ENCODE measurements around the gene MYCBPAP. TPM values are rescaled to one million over a fixed set of nuclear protein-coding genes. Genes with fewer than 3 reads are reported as not detected.

MYCBPAP gene
- total RNA-seq, 4 donors from 2014 or later: 0.38 to 2.3 (median 0.54) TPM

DNA sequence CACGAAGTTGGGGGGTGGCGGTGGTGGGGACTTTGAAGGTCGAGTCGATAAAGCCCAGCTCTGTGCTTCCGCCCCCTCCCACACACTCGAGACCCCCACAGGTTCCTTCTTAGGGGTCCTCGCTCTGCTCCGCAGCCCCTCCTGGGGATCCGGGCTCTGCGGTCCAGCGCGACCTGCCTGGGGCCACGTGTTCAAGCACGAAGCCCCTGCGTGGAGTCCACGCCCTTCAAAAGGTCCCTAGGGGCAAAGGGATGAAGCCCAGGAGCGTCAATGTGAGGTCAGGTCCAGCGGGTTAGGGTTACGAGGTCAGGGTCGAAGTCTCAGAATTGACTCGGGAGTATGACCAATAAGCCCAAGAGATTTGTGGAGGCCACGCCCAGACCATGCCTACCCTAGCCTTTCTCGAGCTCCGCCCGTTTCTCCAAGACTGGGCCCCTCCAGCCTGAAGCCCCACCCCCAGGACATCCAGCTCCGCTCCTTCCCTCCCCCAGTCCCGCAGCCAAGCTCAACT is 51.5 kb downstream of the MYCBPAP start:
- DNase-seq (ENCODE audit: low spot score in 2 of 2): peak; percentile 67 to 95
- intact Hi-C loops (cut with DNase I; ENCODE audit: low total_unique reads): no loop called here
- H3K4me3 ChIP-seq (ENCODE audit: low read depth, poor library complexity, severe bottlenecking): peak overlapping the region; percentile 21
- TF ChIP-seq, protein P1, sequence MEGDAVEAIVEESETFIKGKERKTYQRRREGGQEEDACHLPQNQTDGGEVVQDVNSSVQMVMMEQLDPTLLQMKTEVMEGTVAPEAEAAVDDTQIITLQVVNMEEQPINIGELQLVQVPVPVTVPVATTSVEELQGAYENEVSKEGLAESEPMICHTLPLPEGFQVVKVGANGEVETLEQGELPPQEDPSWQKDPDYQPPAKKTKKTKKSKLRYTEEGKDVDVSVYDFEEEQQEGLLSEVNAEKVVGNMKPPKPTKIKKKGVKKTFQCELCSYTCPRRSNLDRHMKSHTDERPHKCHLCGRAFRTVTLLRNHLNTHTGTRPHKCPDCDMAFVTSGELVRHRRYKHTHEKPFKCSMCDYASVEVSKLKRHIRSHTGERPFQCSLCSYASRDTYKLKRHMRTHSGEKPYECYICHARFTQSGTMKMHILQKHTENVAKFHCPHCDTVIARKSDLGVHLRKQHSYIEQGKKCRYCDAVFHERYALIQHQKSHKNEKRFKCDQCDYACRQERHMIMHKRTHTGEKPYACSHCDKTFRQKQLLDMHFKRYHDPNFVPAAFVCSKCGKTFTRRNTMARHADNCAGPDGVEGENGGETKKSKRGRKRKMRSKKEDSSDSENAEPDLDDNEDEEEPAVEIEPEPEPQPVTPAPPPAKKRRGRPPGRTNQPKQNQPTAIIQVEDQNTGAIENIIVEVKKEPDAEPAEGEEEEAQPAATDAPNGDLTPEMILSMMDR (IDR thresholded peaks at IDR 0.05): no peak
- TF ChIP-seq POLR2A (IDR thresholded peaks at IDR 0.05): no peak
- WGBS, 2 donors: 3 to 7% methylated on average over 26 to 27 of the region's 27 CpGs

DNA sequence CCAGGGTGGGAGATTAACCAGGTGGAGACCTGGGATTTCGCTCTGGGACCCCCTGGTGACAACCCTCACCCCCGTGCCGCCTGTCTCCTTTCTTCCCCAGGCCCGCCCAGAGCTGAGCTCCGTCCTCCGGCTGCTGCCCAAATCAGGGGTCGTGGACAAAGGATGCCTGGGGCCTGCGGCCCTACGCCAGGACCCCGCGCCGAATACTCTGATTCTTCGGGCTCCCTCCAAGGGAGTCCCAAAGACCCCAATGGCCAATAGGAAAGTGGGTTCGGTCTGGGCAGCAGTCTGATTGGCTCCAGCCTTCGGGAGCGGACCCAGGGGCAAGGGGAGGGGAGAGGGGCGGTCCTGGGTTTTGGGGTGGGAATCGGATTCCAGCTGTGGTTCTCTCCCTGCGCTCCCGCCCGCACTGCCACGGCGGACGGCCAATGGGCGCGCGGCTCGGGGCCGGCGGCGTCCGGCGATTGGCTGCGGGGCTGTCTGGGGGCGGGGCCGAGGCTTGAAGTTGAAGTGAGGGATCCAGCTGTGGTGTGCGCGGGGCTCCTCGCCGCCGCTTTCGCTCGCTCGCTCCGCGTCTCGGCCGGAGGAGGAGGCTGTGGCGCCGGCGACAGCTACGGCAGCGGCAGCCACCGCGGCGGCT is 52.1 kb downstream of the MYCBPAP start, which contains the start of gene CACNA1G:
TSS of gene CACNA1G (plus strand) at position 531 of the 640 bp plus-strand sequence. CDS start 745 bp downstream, outside the sequence.
- 1 to 2% methylated on average over 29 to 36 of the region's 56 CpGs for WGBS, 2 donors
- intact Hi-C loops (cut with DNase I; ENCODE audit: low total_unique reads): no loop called here
- no peak for TF ChIP-seq POLR2A (IDR thresholded peaks at IDR 0.05)
- TF ChIP-seq, protein P1 (IDR thresholded peaks at IDR 0.05): no peak

DNA sequence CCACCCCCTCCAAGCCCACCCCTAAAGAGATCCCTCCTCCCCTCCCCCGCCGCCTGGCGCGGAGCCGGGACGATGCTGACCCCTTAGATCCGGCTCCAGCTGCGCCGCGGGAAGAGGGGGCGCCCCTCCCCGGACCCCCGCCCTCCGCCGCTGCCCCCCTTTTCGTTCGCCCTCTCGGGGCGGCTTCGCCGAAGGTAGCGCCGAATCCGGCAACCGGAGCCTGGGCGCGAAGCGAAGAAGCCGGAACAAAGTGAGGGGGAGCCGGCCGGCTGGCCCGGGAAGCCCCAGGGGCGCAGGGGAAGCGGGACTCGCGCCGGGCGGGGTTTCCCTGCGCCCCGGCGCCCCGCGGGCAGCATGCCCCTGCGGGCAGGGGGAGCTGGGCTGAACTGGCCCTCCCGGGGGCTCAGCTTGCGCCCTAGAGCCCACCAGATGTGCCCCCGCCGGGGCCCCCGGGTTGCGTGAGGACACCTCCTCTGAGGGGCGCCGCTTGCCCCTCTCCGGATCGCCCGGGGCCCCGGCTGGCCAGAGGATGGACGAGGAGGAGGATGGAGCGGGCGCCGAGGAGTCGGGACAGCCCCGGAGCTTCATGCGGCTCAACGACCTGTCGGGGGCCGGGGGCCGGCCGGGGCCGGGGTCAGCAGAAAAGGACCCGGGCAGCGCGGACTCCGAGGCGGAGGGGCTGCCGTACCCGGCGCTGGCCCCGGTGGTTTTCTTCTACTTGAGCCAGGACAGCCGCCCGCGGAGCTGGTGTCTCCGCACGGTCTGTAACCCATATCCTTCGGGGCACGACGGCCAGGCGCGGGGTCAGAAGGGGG is 52.9 kb downstream of the MYCBPAP start:
- no peak for DNase-seq (ENCODE audit: low spot score in 2 of 2)
- peak overlapping the region; percentile 21 for H3K4me3 ChIP-seq (ENCODE audit: low read depth, poor library complexity, severe bottlenecking)
- TF ChIP-seq, protein P1 (IDR thresholded peaks at IDR 0.05): no peak
- TF ChIP-seq POLR2A (IDR thresholded peaks at IDR 0.05): no peak
- WGBS, 2 donors: 3% methylated on average over 27 of the region's 88 CpGs; no CpG with 5 or more reads in 1 of the 2 donors
- intact Hi-C loops (cut with DNase I; ENCODE audit: low total_unique reads): no loop called here

More for the DNA sequence above, 52.1 kb downstream of the MYCBPAP start, which contains the start of gene CACNA1G:
- DNase-seq (ENCODE audit: low spot score in 2 of 2): peak; percentile 90 to 98
- H3K4me3 ChIP-seq (ENCODE audit: low read depth, poor library complexity, severe bottlenecking): peak within 1 kb of the TSS; percentile 21

DNA sequence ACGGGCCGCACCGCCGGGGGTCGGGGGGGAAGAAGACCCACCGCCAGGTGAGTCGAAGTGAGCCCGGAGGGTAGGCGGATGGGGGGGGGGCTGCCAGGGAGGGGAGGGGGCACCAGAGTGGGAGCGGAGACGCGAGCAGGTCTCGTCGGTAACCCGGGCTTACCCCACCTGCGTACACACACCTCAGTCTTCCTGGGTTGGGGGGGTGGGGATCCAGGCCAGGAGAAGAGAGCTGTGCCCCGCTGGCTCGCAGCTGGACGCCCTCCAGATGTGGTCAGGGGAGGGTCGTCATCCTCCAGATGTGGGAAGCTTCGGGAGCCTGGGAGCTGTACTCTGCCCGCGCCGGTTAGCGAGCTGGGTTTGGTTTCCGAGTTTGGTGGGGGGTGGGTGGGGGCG is 53.5 kb downstream of the MYCBPAP start:
- intact Hi-C loops (cut with DNase I; ENCODE audit: low total_unique reads): no loop called here
- no peak for TF ChIP-seq POLR2A (IDR thresholded peaks at IDR 0.05)
- TF ChIP-seq, protein P1 (IDR thresholded peaks at IDR 0.05): no peak
- WGBS, 2 donors: 0 to 8% methylated on average over 3 to 14 of the region's 27 CpGs
- no peak overlapping the region for H3K4me3 ChIP-seq (ENCODE audit: low read depth, poor library complexity, severe bottlenecking)
- no peak for DNase-seq (ENCODE audit: low spot score in 2 of 2)

DNA sequence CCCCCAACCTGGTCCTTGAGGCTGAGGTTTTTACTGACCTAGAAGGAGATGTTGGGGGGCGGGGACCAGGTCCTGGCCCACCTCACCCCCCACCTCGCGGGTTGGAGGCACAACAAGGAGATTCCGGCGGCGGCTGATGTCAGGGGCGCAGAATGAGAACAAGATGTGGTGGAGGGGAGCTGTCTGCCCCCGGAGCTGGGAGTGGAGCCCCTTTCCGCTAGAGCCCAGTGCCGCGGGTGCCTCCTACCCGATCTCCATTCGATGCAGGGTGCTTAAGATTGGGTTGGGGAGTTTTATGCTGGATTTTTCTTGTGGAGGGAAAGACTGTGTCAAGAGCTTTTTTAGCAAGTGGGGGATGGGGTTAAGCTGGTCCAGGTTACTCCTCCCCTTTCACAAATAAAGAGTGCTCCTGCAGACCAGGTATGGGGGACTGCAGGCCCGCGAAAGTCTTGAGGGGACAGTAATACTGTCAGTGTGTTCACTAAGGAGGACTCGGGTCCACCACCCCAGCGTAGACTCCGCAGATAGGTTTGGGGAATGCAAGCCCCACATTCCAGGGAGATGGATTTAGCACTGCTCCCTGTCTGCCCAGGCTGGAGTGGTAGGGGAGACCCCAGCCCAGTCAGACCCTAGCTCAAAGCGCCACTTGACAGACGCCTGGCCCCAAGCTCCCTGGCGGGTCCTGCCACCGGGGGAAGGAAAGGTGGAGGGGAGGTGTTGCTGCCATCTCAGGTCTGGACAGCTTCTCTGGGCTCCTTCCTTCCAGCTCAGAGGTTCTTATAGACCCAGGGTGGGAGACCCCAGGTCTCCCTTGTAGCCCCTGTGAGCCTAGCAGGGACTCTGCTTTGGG is 54.2 kb downstream of the MYCBPAP start:
- WGBS, 2 donors: 32 to 35% methylated on average over 19 to 22 of the region's 22 CpGs
- H3K4me3 ChIP-seq (ENCODE audit: low read depth, poor library complexity, severe bottlenecking): no peak overlapping the region

More for the DNA sequence above, 54.2 kb downstream of the MYCBPAP start:
- TF ChIP-seq POLR2A (IDR thresholded peaks at IDR 0.05): no peak
- TF ChIP-seq, protein P1 (IDR thresholded peaks at IDR 0.05): no peak
- intact Hi-C loops (cut with DNase I; ENCODE audit: low total_unique reads): no loop called here
- no peak for DNase-seq (ENCODE audit: low spot score in 2 of 2)

All from lower leg skin (tissue), 4 donors.